IMR-90 (cell line): ENCODE measurements around the gene MYOZ3. TPM values are rescaled to one million over a fixed set of nuclear protein-coding genes. Genes with fewer than 3 reads are reported as not detected.

Experiments used
- ATAC-seq: fragments of 200-7000 bp; cut with Tn5 transposase; 2 replicates; pipeline ENCODE4 v1.9.1; 2020; ENCODE audit warnings: low read depth, mild to moderate bottlenecking, moderate library complexity
- BruUV-seq: library from RNA; stranded (reverse); fragments of 400-500 nt; replicated peaks from 2 replicates; lab custom pipeline; 2021; lab: Mats Ljungman, UMichigan
- CTCF ChIA-PET: fragments of 300-600 bp; formaldehyde crosslinking; extraction: SDS; loops from one replicate; lab custom pipeline; 2021; ENCODE audit warnings: antibody characterized with exemption; lab: Yijun Ruan, JAX
- POLR2A ChIA-PET: fragments of 300-600 bp; sonication (Branson Sonifier 250); formaldehyde crosslinking; loops from one replicate; lab custom pipeline; 2022; ENCODE audit warnings: antibody characterized with exemption; ENCODE audit not compliant: unreplicated experiment; lab: Charles Lee
- DNase-seq: peaks from one replicate; pipeline ENCODE4 v3.0.0; 2013
- H2AFZ ChIP-seq: replicated peaks from 2 replicates; pipeline ENCODE3; 2013; ENCODE audit warnings: low read length, mild to moderate bottlenecking; ENCODE audit not compliant: poor library complexity
- H2AK5ac ChIP-seq: 2 replicates; pipeline ENCODE4 v1.6.1; 2013; ENCODE audit warnings: low read depth, low read length, inconsistent platforms
- H2AK9ac ChIP-seq: replicated peaks from 2 replicates; pipeline ENCODE3; 2013; ENCODE audit warnings: mild to moderate bottlenecking, low read depth, low read length, moderate library complexity; ENCODE audit not compliant: poor library complexity
- H2BK120ac ChIP-seq: 2 replicates; pipeline ENCODE4 v1.6.1; 2013; ENCODE audit warnings: low read depth, low read length, inconsistent platforms
- H2BK15ac ChIP-seq: 3 replicates; pipeline ENCODE4 v1.6.1; 2013; ENCODE audit warnings: low read depth, low read length, inconsistent platforms
- H2BK20ac ChIP-seq: 2 replicates; pipeline ENCODE4 v1.6.1; 2013; ENCODE audit warnings: low read depth, mild to moderate bottlenecking, inconsistent platforms, low read length, moderate library complexity
- H2BK5ac ChIP-seq: 2 replicates; pipeline ENCODE4 v1.6.1; 2013; ENCODE audit warnings: mild to moderate bottlenecking, low read depth, low read length, inconsistent platforms; ENCODE audit not compliant: poor library complexity, severe bottlenecking
- H3K14ac ChIP-seq: replicated peaks from 2 replicates; pipeline ENCODE4 v1.6.1; 2013; ENCODE audit warnings: low read depth, low read length, inconsistent platforms
- H3K18ac ChIP-seq: 2 replicates; pipeline ENCODE4 v1.6.1; 2013; ENCODE audit warnings: low read depth, low read length, control low read depth
- H3K23ac ChIP-seq: 2 replicates; pipeline ENCODE4 v1.6.1; 2013; ENCODE audit warnings: low read depth, low read length, inconsistent platforms
- H3K27ac ChIP-seq: 2 replicates; pipeline ENCODE4 v1.5.1; 2013; ENCODE audit warnings: mild to moderate bottlenecking, control low read depth, low read length; ENCODE audit not compliant: insufficient read depth
- H3K27me3 ChIP-seq: 2 replicates; pipeline ENCODE4 v1.6.1; 2013; ENCODE audit warnings: low read length; ENCODE audit not compliant: control insufficient read depth, insufficient read depth
- H3K36me3 ChIP-seq: 2 replicates; pipeline ENCODE4 v1.6.1; 2013; ENCODE audit warnings: low read length, mixed read lengths; ENCODE audit not compliant: control insufficient read depth, insufficient read depth
- H3K4ac ChIP-seq: 2 replicates; pipeline ENCODE4 v1.6.1; 2013; ENCODE audit warnings: low read depth, low read length, inconsistent platforms
- H3K4me1 ChIP-seq: 2 replicates; pipeline ENCODE4 v1.6.1; 2013; ENCODE audit warnings: low read length, mixed read lengths; ENCODE audit not compliant: control insufficient read depth, insufficient read depth
- H3K4me2 ChIP-seq: 2 replicates; pipeline ENCODE4 v1.6.1; 2013; ENCODE audit warnings: low read depth, mild to moderate bottlenecking, control low read depth, low read length, moderate library complexity
- H3K4me3 ChIP-seq: 2 replicates; pipeline ENCODE4 v1.5.1; 2013; ENCODE audit warnings: low read depth, mild to moderate bottlenecking, control low read depth, low read length, moderate library complexity; ENCODE audit not compliant: insufficient read depth
- H3K56ac ChIP-seq: 2 replicates; pipeline ENCODE4 v1.6.1; 2013; ENCODE audit warnings: low read length, inconsistent platforms; ENCODE audit not compliant: insufficient read depth; ENCODE audit errors: extremely low read depth
- H3K79me1 ChIP-seq, 2 experiments: 2 replicates each; pipeline ENCODE4 v1.6.1; 2013; ENCODE audit warnings: low read length in 2 of 2, inconsistent platforms in 1 of 2, low read depth in 1 of 2
- H3K9ac ChIP-seq: 2 replicates; pipeline ENCODE4 v1.6.1; 2013; ENCODE audit warnings: low read depth, low read length, control low read depth
- H3K9me1 ChIP-seq: 2 replicates; pipeline ENCODE4 v1.6.1; 2013; ENCODE audit warnings: low read length, inconsistent platforms; ENCODE audit not compliant: insufficient read depth
- H3K9me3 ChIP-seq: 2 replicates; pipeline ENCODE4 v1.6.1; 2013; ENCODE audit warnings: low read length; ENCODE audit not compliant: control insufficient read depth, insufficient read depth
- H4K20me1 ChIP-seq: 2 replicates; pipeline ENCODE4 v1.6.1; 2013; ENCODE audit warnings: low read length, inconsistent platforms; ENCODE audit not compliant: insufficient read depth
- H4K5ac ChIP-seq: 2 replicates; pipeline ENCODE4 v1.6.1; 2013; ENCODE audit warnings: mild to moderate bottlenecking, low read depth, low read length, control low read depth
- H4K8ac ChIP-seq, 2 experiments: 2 replicates each; pipeline ENCODE4 v1.6.1; 2013; ENCODE audit warnings: low read depth in 2 of 2, low read length in 2 of 2, control low read depth in 1 of 2, inconsistent platforms in 1 of 2
- H4K91ac ChIP-seq: 2 replicates; pipeline ENCODE4 v1.6.1; 2013; ENCODE audit warnings: low read depth, low read length, inconsistent platforms; ENCODE audit not compliant: insufficient read depth
- FOS ChIP-seq: fragments of 150-350 bp; IDR thresholded peaks from 2 replicates; pipeline ENCODE4 v1.6.1; 2016; ENCODE audit warnings: low read depth, low read length
- MAFK ChIP-seq: IDR thresholded peaks from 2 replicates; pipeline ENCODE4 v1.6.1; 2012; ENCODE audit warnings: low read depth, low read length, improper control_type of control experiment
- MAZ ChIP-seq: IDR thresholded peaks from 2 replicates; pipeline ENCODE4 v1.6.1; 2012; ENCODE audit warnings: low read depth, mild to moderate bottlenecking, low read length, improper control_type of control experiment, moderate library complexity, borderline replicate concordance
- NFE2L2 ChIP-seq: fragments of 150-350 bp; IDR thresholded peaks from 2 replicates; pipeline ENCODE4 v1.6.1; 2016; ENCODE audit warnings: low read depth, mild to moderate bottlenecking, low read length
- POLR2A ChIP-seq: IDR thresholded peaks from 2 replicates; pipeline ENCODE4 v1.6.1; 2012; ENCODE audit warnings: mild to moderate bottlenecking, low read depth, low read length
- WGBS, 2 experiments: methylation state at CpG; one replicate each; pipeline versions ENCODE4 v1.1.5 to v1.1.7; 2013; ENCODE audit warnings: missing lambda C conversion rate in 2 of 2; ENCODE audit not compliant: insufficient read length in 1 of 2; ENCODE audit errors: extremely low coverage in 2 of 2; 5-methylcytosine and 5-hydroxymethylcytosine counted together
- dilution Hi-C: fragments of 300-500 bp; cut with HindIII; formaldehyde crosslinking; loops from one replicate; pipeline ENCODE4 v1.14.3; 2018; ENCODE audit warnings: low sequenced_read_pairs; ENCODE audit not compliant: unreplicated experiment
- in situ Hi-C: fragments of 300-500 bp; cut with MboI; formaldehyde crosslinking; loops from 3 replicates; pipeline ENCODE4 v1.14.3; 2019; ENCODE audit warnings: low sequenced_read_pairs, inconsistent platforms, mixed read lengths
- intact Hi-C: fragments of 100-400 bp; cut with micrococcal nuclease; formaldehyde crosslinking; loops from 2 replicates; pipeline ENCODE4 v1.10.0; 2022
- polyA plus RNA-seq, 3 experiments: library from polyadenylated mRNA; depleted of rRNA; stranded (reverse); fragments of >200 nt; gene quantifications; 2 replicates each; pipeline ENCODE4 v1.2.3, GENCODE V29; 2012; ENCODE audit warnings: low replicate concordance in 1 of 3
- total RNA-seq: library from RNA; depleted of rRNA; stranded (reverse); fragments of >200 nt; gene quantifications from 2 replicates; pipeline ENCODE4 v1.2.3, GENCODE V29; 2012
- TF ChIP-seq, protein P1 (sequence below): fragments of 150-350 bp; IDR thresholded peaks from 2 replicates; pipeline ENCODE4 v1.6.1; 2017; ENCODE audit warnings: mild to moderate bottlenecking, antibody characterized with exemption, low read length, low read depth

The MYOZ3 gene
- total and polyA plus RNA-seq, 2 of the 4 experiments (the other 2 are of a cell fraction), result under 0.01 to 0.24 TPM

DNA sequence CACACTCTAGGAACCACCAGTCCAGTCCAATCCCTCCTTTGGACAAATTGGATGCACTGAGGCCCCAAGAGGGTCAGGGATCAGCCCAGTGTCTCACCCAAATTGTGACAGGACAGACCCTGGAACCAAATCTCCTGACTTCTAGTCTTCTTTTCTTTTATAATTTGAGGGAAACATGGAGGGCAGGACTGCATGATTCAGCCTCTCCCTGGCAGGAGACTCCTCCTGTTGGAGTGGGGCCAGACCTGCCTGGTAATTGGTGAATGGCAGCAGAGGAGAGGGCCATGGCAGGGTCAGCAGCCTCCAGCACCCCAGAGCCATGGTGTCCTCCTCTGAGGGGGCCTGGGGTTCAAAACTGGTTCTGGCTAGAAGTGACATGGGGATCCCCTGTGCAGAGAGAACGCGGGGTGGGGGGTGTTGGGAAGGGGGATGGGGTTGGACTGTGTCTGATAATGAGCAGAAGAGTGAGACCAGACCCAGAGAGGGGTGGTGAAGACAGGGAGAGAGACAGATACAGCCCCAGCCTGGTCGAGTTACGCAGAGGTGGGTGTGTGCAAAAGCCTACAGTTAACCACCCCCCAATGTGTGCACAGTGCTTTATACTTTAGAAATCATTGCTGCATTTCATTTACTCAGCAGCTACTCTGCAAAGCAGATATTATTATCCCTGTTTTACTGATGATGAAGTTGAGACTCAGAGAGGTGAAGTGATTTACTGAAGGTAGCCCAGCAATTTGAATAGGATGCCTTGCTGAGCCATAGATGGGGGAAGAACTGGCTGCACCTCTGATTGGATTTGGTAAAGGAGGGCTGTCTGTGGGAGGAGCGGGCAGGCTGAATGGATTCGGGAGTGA lies 24.4 kb upstream of the MYOZ3 start:
- H3K9me1 ChIP-seq, result peaks cover 32% of the 10 kb centered on the region
- DNase-seq (peak; percentile 68), ATAC-seq (no peak)
- intact Hi-C loops (loop anchor here (2.0 kb wide), 1 partner anchor 14 kb away; no protein-coding TSS in a partner anchor), in situ Hi-C loops (no loop called here), dilution Hi-C loops (no loop called here)
- H2BK20ac ChIP-seq, result peak overlapping the region; percentile 95
- CTCF ChIA-PET, result no interaction called here
- peak overlapping the region; percentile 88 for H2AK9ac ChIP-seq
- H4K5ac ChIP-seq, result peak overlapping the region; percentile 14; the same call in 1 of the 2 replicates
- peak overlapping the region; percentile 50 for H3K27ac ChIP-seq
- H2BK120ac ChIP-seq, result peak overlapping the region; percentile 93
- no peak overlapping the region for H3K9ac ChIP-seq
- peak overlapping the region; percentile 87 for H2AK5ac ChIP-seq
- peak overlapping the region; percentile 94 for H3K4ac ChIP-seq
- no peaks in the 10 kb centered on the region; the same call in 1 of the 2 replicates for H3K36me3 ChIP-seq
- H3K79me1 ChIP-seq, result peaks cover 7 to 10% of the 10 kb centered on the region in 2 experiments
- peak overlapping the region; percentile 47 for H2AFZ ChIP-seq
- H4K91ac ChIP-seq, result peak overlapping the region; percentile 95
- H3K4me1 ChIP-seq, result peaks cover 51% of the 10 kb centered on the region
- POLR2A ChIA-PET, result no interaction called here
- no peak overlapping the region for H3K56ac ChIP-seq
- H3K18ac ChIP-seq, result peak overlapping the region; percentile 53; the same call in 1 of the 2 replicates
- peak overlapping the region; percentile 69; the same call in 1 of the 2 replicates for H3K23ac ChIP-seq
- peak overlapping the region; percentile 96 for H2BK15ac ChIP-seq
- no peaks in the 10 kb centered on the region for H3K9me3 ChIP-seq
- H3K4me2 ChIP-seq, result 0 out of 2 replicates have a peak overlapping the region, but pooled peaks have one; percentile 3
- H3K14ac ChIP-seq, result peak overlapping the region; percentile 66; the same call in 1 of the 2 replicates
- TF ChIP-seq POLR2A (no peak), MAFK (no peak), NFE2L2 (no peak), FOS (no peak), MAZ (no peak)
- TF ChIP-seq, protein P1, sequence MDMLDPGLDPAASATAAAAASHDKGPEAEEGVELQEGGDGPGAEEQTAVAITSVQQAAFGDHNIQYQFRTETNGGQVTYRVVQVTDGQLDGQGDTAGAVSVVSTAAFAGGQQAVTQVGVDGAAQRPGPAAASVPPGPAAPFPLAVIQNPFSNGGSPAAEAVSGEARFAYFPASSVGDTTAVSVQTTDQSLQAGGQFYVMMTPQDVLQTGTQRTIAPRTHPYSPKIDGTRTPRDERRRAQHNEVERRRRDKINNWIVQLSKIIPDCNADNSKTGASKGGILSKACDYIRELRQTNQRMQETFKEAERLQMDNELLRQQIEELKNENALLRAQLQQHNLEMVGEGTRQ, result no peak
- no peaks in the 10 kb centered on the region for H3K27me3 ChIP-seq
- H3K4me3 ChIP-seq, result no peak overlapping the region
- no TSS peak for BruUV-seq
- H4K8ac ChIP-seq, result peak overlapping the region in 1 of 2 experiments; percentile 75; a peak in 2 of 4 replicates
- H2BK5ac ChIP-seq, result peak overlapping the region; percentile 80
- no peaks in the 10 kb centered on the region; the same call in 1 of the 2 replicates for H4K20me1 ChIP-seq
- no CpG with 5 or more reads among the region's 6 CpGs for WGBS, 2 experiments
